Neuronal stem cell (in vitro differentiated cells): ENCODE measurements around the gene CCL23.

Experiments
- DNase-seq: peaks from one replicate; pipeline ENCODE4 v3.0.0-alpha.2; 2013; ENCODE audit warnings: low spot score
- H2AFZ ChIP-seq: one replicate; pipeline ENCODE4 v1.6.1; 2013; ENCODE audit warnings: mild to moderate bottlenecking, low read length, inconsistent platforms
- H2AK5ac ChIP-seq: 2 replicates; pipeline ENCODE4 v1.6.1; 2013; ENCODE audit warnings: low read depth, mild to moderate bottlenecking, inconsistent platforms, low read length, moderate library complexity, mixed read lengths
- H2BK120ac ChIP-seq: 2 replicates; pipeline ENCODE4 v1.6.1; 2013; ENCODE audit warnings: low read depth, mild to moderate bottlenecking, inconsistent platforms, low read length, moderate library complexity, mixed read lengths
- H2BK12ac ChIP-seq: one replicate; pipeline ENCODE4 v1.6.1; 2013; ENCODE audit warnings: low read length, inconsistent platforms
- H2BK15ac ChIP-seq: 2 replicates; pipeline ENCODE4 v1.6.1; 2013; ENCODE audit warnings: mild to moderate bottlenecking, low read length, inconsistent platforms, mixed read lengths
- H2BK5ac ChIP-seq: one replicate; pipeline ENCODE4 v1.6.1; 2013; ENCODE audit warnings: inconsistent platforms, mild to moderate bottlenecking, low read length, moderate library complexity
- H3K14ac ChIP-seq: one replicate; pipeline ENCODE4 v1.6.1; 2013; ENCODE audit warnings: low read length, inconsistent platforms
- H3K18ac ChIP-seq: 2 replicates; pipeline ENCODE4 v1.6.1; 2013; ENCODE audit warnings: low read length, inconsistent platforms
- H3K23ac ChIP-seq: 2 replicates; pipeline ENCODE4 v1.6.1; 2013; ENCODE audit warnings: low read depth, mild to moderate bottlenecking, mixed read lengths, low read length, inconsistent platforms; ENCODE audit not compliant: poor library complexity
- H3K27ac ChIP-seq: replicated peaks from 3 replicates; pipeline ENCODE4 v1.5.1; 2013; ENCODE audit warnings: low read length, inconsistent platforms
- H3K27me3 ChIP-seq, 3 experiments: 2 replicates each; pipeline ENCODE4 v1.6.1; 2013; ENCODE audit warnings: low read length in 3 of 3, mild to moderate bottlenecking in 2 of 3, inconsistent platforms in 1 of 3, low read depth in 1 of 3, mixed read lengths in 1 of 3, moderate library complexity in 1 of 3; ENCODE audit not compliant: control insufficient read depth in 3 of 3, insufficient read depth in 3 of 3
- H3K36me3 ChIP-seq, 2 donors: replicated peaks in 1 of 2; 2 replicates each; pipeline ENCODE4 v1.6.1; 2013; ENCODE audit warnings: low read length in 2 of 2; ENCODE audit not compliant: control insufficient read depth in 2 of 2, insufficient read depth in 2 of 2
- H3K4ac ChIP-seq: 2 replicates; pipeline ENCODE4 v1.6.1; 2013; ENCODE audit warnings: inconsistent platforms, mild to moderate bottlenecking, low read length, moderate library complexity
- H3K4me1 ChIP-seq, 2 donors: 1 replicate in 1 of 2; 2 replicates in 1 of 2; pipeline ENCODE4 v1.6.1; 2013; ENCODE audit warnings: low read length in 2 of 2, low read depth in 1 of 2; ENCODE audit not compliant: control insufficient read depth in 2 of 2, insufficient read depth in 1 of 2
- H3K4me2 ChIP-seq: one replicate; pipeline ENCODE4 v1.6.1; 2013; ENCODE audit warnings: mild to moderate bottlenecking, low read length, inconsistent platforms; ENCODE audit not compliant: insufficient read depth, poor library complexity, severe bottlenecking
- H3K4me3 ChIP-seq, 2 donors: 2 replicates each; pipeline ENCODE4 v1.5.1; 2013; ENCODE audit warnings: low read length in 2 of 2, mild to moderate bottlenecking in 2 of 2, inconsistent platforms in 1 of 2, moderate library complexity in 1 of 2
- H3K79me1 ChIP-seq: one replicate; pipeline ENCODE4 v1.6.1; 2013; ENCODE audit warnings: low read depth, mild to moderate bottlenecking, inconsistent platforms, low read length, moderate library complexity
- H3K9ac ChIP-seq: one replicate; pipeline ENCODE4 v1.6.1; 2013; ENCODE audit warnings: mild to moderate bottlenecking, low read depth, low read length, inconsistent platforms; ENCODE audit not compliant: poor library complexity
- H3K9me3 ChIP-seq, 2 donors: replicated peaks in 1 of 2; 2 replicates each; pipeline versions ENCODE3 to v1.6.1; 2013; ENCODE audit warnings: low read length in 2 of 2, mild to moderate bottlenecking in 2 of 2, inconsistent platforms in 1 of 2, low read depth in 1 of 2, mixed read lengths in 1 of 2, moderate library complexity in 1 of 2; ENCODE audit not compliant: control insufficient read depth in 2 of 2, insufficient read depth in 1 of 2
- H4K8ac ChIP-seq: one replicate; pipeline ENCODE4 v1.6.1; 2013; ENCODE audit warnings: low read depth, mild to moderate bottlenecking, inconsistent platforms, low read length, moderate library complexity
- H4K91ac ChIP-seq: one replicate; pipeline ENCODE4 v1.6.1; 2013; ENCODE audit warnings: low read length, low read depth, mild to moderate bottlenecking, inconsistent platforms; ENCODE audit not compliant: poor library complexity
- WGBS, 2 donors: extraction: QIAGEN DNeasy Blood & Tissue Kit; methylation state at CpG; one replicate each; pipeline ENCODE4 v1.1.7; 2013; ENCODE audit warnings: missing lambda C conversion rate in 2 of 2, mixed read lengths in 1 of 2; ENCODE audit not compliant: insufficient read length in 2 of 2, insufficient replicate concordance in 1 of 2; ENCODE audit errors: extremely low coverage in 2 of 2; 5-methylcytosine and 5-hydroxymethylcytosine counted together

Gene CCL23

DNA sequence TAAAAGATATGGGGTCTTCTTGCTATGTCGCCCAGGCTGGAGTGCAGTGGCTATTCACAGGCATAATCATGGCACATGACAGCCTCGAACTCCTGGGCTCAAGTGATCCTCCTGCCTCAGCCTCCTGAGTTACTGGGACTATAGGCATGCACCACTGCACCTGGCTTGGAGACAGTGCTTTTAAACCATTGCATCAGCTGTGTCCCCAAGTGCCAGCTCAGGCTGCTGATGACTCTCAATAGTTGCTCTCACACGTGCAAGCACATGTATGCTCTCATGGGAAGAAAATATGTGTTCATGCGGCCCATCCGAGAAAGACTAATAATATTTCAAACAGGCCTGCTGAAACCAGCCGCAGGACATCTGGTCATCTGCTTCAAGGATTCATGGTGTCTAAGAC, 45.2 kb downstream of the CCL23 start:
- H2AFZ ChIP-seq: no peak overlapping the region
- no peak overlapping the region for H4K91ac ChIP-seq
- no peak overlapping the region for H3K27ac ChIP-seq
- no peak overlapping the region for H4K8ac ChIP-seq
- no peak overlapping the region for H2BK120ac ChIP-seq
- DNase-seq: no peak
- no peaks in the 10 kb centered on the region for H3K79me1 ChIP-seq
- no peak overlapping the region for H3K4me2 ChIP-seq
- H3K14ac ChIP-seq: no peak overlapping the region
- H2AK5ac ChIP-seq: no peak overlapping the region
- H2BK15ac ChIP-seq: no peak overlapping the region
- H3K9me3 ChIP-seq: no peaks in the 10 kb centered on the region
- H3K27me3 ChIP-seq: no peaks in the 10 kb centered on the region
- no peak overlapping the region for H2BK12ac ChIP-seq
- no CpG with 5 or more reads among the region's 6 CpGs for WGBS, 2 donors
- no peak overlapping the region for H3K23ac ChIP-seq
- H2BK5ac ChIP-seq: no peak overlapping the region
- no peak overlapping the region for H3K18ac ChIP-seq
- H3K4ac ChIP-seq: no peak overlapping the region
- no peak overlapping the region for H3K9ac ChIP-seq
- H3K36me3 ChIP-seq: no peaks in the 10 kb centered on the region
- H3K4me3 ChIP-seq: no peak overlapping the region
- no peaks in the 10 kb centered on the region for H3K4me1 ChIP-seq

DNA sequence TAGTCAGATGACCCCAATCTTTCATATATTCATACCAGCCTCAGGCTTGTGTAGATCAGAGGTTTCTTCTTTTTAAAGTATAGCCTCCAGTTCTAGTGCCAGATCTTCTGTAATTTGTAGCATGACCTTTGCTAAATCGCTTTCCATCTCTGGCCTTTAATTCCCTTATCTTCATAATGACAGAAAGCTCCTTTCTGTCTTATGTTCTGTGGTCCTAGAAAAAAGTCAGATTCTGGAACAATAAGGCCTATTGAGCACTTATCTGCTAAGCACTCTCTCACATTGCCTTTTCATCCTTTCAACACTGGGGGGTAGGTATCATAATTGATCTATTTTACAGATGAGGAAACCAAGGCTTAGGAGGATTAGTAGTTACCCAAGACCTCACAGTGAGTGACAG, 45.7 kb downstream of the CCL23 start:
- WGBS, 2 donors: no CpG with 5 or more reads among the region's 1 CpG
- H3K4me2 ChIP-seq: no peak overlapping the region
- no peak overlapping the region for H2AK5ac ChIP-seq
- H3K4me3 ChIP-seq: no peak overlapping the region
- H4K8ac ChIP-seq: no peak overlapping the region
- H4K91ac ChIP-seq: no peak overlapping the region
- no peak overlapping the region for H2BK5ac ChIP-seq
- no peaks in the 10 kb centered on the region for H3K4me1 ChIP-seq
- H2AFZ ChIP-seq: no peak overlapping the region
- no peaks in the 10 kb centered on the region for H3K79me1 ChIP-seq
- H3K9ac ChIP-seq: no peak overlapping the region
- H2BK15ac ChIP-seq: no peak overlapping the region
- no peak overlapping the region for H3K14ac ChIP-seq
- H3K9me3 ChIP-seq: no peaks in the 10 kb centered on the region
- no peak for DNase-seq
- H2BK12ac ChIP-seq: no peak overlapping the region
- H3K4ac ChIP-seq: no peak overlapping the region
- no peak overlapping the region for H3K18ac ChIP-seq
- no peak overlapping the region for H2BK120ac ChIP-seq
- no peak overlapping the region for H3K23ac ChIP-seq
- no peaks in the 10 kb centered on the region for H3K27me3 ChIP-seq
- no peaks in the 10 kb centered on the region for H3K36me3 ChIP-seq
- no peak overlapping the region for H3K27ac ChIP-seq

DNA sequence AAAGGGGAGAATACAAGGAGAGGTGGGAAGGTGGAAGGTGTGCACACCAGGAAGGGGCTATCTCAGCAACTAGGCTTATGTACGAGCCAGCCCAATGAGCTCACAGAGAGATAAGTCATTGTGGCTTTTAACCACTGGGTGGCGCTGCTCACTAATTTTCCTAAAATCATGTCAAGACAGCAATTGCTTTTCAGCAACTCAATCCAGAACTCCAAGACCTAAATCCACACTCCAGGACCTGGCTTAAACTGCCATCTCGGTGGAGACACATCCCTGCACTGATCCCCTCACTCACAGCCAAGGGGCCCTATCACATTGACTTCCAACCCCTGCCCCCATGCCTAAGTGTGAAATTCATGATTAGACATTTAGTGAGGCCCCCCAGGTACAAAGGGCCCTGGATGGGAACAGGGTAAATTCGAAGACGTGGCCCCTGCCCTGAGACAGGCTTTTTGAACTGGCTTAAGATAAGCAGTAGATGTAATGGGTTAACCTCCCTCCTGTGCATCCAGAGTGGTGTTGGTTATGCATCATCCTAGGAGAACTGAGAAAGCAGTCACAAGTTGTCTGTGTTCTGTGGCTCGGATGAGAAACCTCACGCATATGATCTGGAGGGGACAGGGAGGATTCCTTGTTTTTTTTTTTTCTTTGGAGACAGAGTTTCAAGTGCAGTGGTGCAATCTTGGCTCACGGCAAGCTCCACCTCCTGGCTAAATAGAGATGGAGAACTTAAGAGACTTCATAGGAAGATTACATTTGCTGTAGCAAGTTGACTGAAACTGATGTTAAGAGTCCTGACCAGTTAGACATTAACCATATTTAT, 48.0 kb downstream of the CCL23 start:
- H3K27ac ChIP-seq: no peak overlapping the region
- WGBS, 2 donors: no CpG with 5 or more reads among the region's 8 CpGs
- no peak overlapping the region for H2BK12ac ChIP-seq
- no peak overlapping the region for H2BK15ac ChIP-seq
- no peak overlapping the region for H2BK120ac ChIP-seq
- peak overlapping the region; percentile 62 for H2AFZ ChIP-seq
- no peaks in the 10 kb centered on the region for H3K9me3 ChIP-seq
- H3K14ac ChIP-seq: no peak overlapping the region
- H3K4me1 ChIP-seq: no peaks in the 10 kb centered on the region
- no peaks in the 10 kb centered on the region for H3K36me3 ChIP-seq
- H3K79me1 ChIP-seq: no peaks in the 10 kb centered on the region
- no peak overlapping the region for H4K8ac ChIP-seq
- peaks cover 0 to 7% (median 0%) of the 10 kb centered on the region in 3 experiments for H3K27me3 ChIP-seq
- H3K9ac ChIP-seq: no peak overlapping the region
- H2BK5ac ChIP-seq: no peak overlapping the region
- no peak overlapping the region for H3K23ac ChIP-seq
- H4K91ac ChIP-seq: no peak overlapping the region
- no peak overlapping the region for H2AK5ac ChIP-seq
- H3K4me2 ChIP-seq: no peak overlapping the region
- DNase-seq: peak; percentile 86
- H3K18ac ChIP-seq: peak overlapping the region; percentile 35
- no peak overlapping the region for H3K4ac ChIP-seq
- H3K4me3 ChIP-seq: no peak overlapping the region

DNA sequence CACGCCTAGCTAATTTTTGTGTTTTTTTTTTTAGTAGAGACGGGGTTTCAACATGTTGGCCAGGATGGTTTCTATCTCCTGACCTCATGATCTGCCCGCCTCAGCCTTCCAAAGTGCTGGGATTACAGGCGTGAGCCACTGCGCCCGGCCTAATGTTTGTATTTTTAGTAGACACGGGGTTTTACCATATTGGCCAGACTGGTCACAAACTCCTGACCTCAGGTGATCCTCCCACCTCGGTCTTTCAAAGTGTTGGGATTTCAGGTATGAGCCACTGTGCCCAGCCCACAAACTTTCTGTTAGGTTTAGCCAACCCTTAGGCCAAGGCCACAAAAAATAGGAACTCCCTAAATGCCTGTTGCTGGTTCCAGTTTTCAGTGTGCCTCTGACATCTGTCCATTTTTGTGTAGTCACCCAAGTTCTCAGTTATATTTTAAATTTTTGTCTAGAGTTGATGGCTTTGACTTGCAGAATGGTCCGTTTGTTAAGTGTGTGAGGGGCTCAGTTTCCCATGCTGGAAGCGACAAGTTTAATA, 49.2 kb downstream of the CCL23 start:
- no peak overlapping the region for H3K23ac ChIP-seq
- H2AFZ ChIP-seq: no peak overlapping the region
- no peak overlapping the region for H2BK12ac ChIP-seq
- H3K4me2 ChIP-seq: no peak overlapping the region
- no peak overlapping the region for H4K91ac ChIP-seq
- no peak overlapping the region for H3K4me3 ChIP-seq
- no peak overlapping the region for H2BK5ac ChIP-seq
- no peak overlapping the region for H3K14ac ChIP-seq
- no peak overlapping the region for H2BK15ac ChIP-seq
- no peak overlapping the region for H4K8ac ChIP-seq
- peaks cover 0 to 7% (median 0%) of the 10 kb centered on the region in 3 experiments for H3K27me3 ChIP-seq
- H2BK120ac ChIP-seq: no peak overlapping the region
- H3K79me1 ChIP-seq: no peaks in the 10 kb centered on the region
- no CpG with 5 or more reads among the region's 10 CpGs for WGBS, 2 donors
- no peak overlapping the region for H3K9ac ChIP-seq
- H2AK5ac ChIP-seq: no peak overlapping the region
- H3K4ac ChIP-seq: no peak overlapping the region
- DNase-seq: no peak
- no peaks in the 10 kb centered on the region for H3K9me3 ChIP-seq
- no peaks in the 10 kb centered on the region for H3K4me1 ChIP-seq
- H3K36me3 ChIP-seq: no peaks in the 10 kb centered on the region
- no peak overlapping the region for H3K18ac ChIP-seq
- no peak overlapping the region for H3K27ac ChIP-seq
